ENCODE measurements around the gene ADGRB3.

GRCh38 chr6:69217343-69217742, 582.3 kb downstream of the ADGRB3 start:
- no peak for TF ChIP-seq YY1 (IDR thresholded peaks at IDR 0.05; ENCODE audit: low read depth)
- no peak for TF ChIP-seq FOXM1 (IDR thresholded peaks at IDR 0.05; ENCODE audit: borderline replicate concordance, low read depth)
- no peak for TF ChIP-seq EP300 (IDR thresholded peaks at IDR 0.05; ENCODE audit: borderline replicate concordance)
- TF ChIP-seq CEBPB (IDR thresholded peaks at IDR 0.05): no peak
- no peak for TF ChIP-seq USF1 (IDR thresholded peaks at IDR 0.05)
- TF ChIP-seq MAX (IDR thresholded peaks at IDR 0.05): no peak
- no peak for TF ChIP-seq TAF1 (IDR thresholded peaks at IDR 0.05; ENCODE audit: low read depth)
- TF ChIP-seq NFIC (IDR thresholded peaks at IDR 0.05): no peak
- TF ChIP-seq RAD21 (IDR thresholded peaks at IDR 0.05; ENCODE audit: low read depth): no peak

All from Ishikawa (cell line).